GM12874 (cell line): ENCODE measurements around the gene SPACA6.

ENCODE experiments used
- TF ChIP-seq, protein P1 (sequence below): IDR thresholded peaks from 2 replicates; pipeline ENCODE4 v1.5.1; 2011; ENCODE audit warnings: low read depth, mild to moderate bottlenecking, control low read depth, low read length, moderate library complexity; ENCODE audit not compliant: insufficient read depth

SPACA6 gene

DNA sequence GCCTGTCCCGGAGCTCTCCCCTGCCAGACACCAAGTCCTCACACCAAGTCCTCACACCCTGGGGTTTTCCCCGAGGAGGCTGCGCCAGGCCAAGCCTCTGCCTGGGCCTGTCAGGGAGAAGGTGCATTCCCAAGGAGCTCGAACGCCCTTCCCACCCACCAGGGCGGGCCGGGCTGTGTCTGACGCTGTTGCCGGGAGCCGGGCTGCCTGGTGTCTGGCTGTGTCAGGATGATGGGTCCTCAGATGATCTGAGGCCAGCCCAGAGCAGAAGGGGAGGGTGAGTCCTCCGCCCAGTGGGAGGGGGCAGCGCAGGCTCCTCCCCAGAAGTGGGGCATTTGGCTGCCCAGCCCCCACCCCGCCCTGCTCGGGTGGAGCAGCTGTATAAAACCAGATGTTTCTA, 32.9 kb downstream of the SPACA6 start:
- TF ChIP-seq, protein P1, sequence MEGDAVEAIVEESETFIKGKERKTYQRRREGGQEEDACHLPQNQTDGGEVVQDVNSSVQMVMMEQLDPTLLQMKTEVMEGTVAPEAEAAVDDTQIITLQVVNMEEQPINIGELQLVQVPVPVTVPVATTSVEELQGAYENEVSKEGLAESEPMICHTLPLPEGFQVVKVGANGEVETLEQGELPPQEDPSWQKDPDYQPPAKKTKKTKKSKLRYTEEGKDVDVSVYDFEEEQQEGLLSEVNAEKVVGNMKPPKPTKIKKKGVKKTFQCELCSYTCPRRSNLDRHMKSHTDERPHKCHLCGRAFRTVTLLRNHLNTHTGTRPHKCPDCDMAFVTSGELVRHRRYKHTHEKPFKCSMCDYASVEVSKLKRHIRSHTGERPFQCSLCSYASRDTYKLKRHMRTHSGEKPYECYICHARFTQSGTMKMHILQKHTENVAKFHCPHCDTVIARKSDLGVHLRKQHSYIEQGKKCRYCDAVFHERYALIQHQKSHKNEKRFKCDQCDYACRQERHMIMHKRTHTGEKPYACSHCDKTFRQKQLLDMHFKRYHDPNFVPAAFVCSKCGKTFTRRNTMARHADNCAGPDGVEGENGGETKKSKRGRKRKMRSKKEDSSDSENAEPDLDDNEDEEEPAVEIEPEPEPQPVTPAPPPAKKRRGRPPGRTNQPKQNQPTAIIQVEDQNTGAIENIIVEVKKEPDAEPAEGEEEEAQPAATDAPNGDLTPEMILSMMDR = no peak

DNA sequence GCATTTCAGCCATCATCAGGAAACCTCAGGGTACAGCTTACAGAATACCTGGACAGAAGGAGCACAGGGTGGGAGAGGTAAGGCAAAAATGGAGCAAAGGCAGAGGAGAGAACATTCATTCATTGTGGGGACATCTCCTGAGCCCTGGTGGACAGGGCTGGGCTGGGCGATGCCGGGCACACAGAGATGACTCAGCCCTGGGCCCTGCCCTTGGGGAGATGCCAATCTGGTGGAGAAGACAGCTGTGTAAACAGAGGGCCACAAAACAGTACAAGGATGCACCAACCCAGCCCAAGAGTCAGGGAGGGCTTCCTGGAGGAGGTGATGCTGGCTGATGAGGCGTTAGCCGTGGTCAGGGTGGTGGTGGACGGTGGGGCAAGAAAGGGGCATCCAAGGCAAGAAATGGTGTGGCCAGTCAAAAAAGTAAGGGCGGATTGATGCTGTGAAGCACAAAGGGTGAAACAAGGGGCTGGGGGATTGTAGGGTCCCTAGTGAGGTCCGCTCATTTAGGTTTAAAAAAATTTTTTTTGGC, 34.3 kb downstream of the SPACA6 start:
- TF ChIP-seq, protein P1 = no peak

DNA sequence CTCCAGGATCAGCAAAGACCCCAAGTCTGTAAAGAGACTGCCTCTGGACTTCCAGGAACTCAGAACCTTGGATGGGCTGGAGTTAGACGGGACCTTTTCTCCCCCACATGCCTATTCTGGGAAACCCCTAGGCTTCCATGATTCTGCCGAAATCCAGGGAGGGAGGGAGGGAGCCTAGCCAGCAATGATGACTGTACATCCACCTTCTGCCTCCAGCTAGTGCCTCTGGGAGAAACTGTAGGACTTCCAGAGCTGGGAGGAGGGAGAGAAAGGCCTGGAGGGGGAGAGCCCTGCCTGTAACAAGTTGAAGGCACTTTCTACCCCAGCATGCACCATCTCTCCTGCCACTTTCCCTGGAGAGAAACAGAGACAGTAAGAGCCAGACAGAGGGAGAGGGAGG, 36.7 kb downstream of the SPACA6 start:
- TF ChIP-seq, protein P1 = no peak

DNA sequence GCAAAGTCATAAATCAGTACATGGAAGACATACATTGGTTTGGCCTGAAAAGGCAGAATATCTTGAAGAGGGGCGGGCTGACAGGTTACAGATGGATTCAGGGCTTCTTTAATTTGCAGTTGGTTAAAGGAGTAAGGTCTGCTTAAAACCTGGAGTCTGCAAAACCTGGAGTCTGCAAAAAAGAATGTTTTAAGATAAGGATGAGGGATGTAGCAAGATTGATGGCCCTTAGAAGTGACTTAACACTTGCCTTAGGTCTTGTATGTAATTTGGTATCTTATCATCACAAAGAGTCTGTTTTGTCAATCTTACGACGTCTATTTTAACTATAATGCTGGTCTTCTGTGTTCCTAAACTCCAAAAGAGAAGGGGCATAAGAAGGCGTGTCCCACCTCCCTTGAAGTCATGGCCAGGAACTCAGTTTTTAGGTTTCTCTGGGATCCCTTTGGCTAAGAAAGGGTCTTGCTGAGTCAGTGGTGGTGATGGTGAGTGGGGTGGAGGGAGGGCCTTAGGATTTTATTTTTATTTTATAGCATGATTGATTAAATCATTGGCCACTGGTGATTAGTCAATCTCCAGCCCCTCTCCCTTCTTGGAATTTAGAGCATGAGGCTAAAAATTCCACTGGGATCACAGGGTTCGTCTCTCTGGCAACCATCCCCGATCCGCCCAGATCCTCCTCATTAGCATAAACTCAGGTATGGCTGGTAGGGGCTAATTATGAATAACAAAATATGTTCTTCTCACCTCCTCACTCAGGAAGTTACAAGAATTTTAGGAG, 40.8 kb downstream of the SPACA6 start:
- TF ChIP-seq, protein P1 = no peak

DNA sequence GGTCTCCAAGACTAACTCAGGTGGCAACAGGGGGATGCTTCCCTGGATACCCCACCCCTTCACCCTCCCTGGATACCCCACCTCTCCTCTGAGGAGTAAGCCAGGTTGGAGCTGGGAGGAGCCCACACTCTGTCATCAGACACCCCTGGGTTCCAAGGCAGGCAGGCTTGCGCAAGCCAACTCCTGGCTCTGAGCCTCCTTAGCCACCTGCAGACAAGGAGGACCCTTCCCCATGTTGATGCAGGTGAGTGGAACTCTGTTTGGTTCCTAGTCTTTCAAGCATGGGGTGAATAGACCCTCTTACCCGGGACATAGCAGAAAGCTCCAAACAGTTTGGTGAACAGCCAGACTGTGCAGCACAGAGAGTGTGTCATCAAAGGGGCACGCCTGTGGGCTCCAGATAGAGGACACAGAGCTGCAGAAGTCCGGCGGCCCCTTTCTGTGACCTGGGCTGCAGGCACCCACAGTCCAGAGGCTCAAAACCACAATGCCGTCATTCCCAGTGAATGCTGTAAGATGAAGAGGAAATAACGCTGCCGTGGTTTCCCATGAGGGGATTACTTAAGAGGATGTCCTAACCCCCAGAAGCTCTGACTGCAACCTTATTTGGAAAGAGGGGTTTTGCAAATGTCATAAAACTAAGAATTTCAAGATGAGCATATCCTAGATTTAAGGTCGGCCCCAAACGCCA, 42.8 kb downstream of the SPACA6 start:
- TF ChIP-seq, protein P1 = no peak

DNA sequence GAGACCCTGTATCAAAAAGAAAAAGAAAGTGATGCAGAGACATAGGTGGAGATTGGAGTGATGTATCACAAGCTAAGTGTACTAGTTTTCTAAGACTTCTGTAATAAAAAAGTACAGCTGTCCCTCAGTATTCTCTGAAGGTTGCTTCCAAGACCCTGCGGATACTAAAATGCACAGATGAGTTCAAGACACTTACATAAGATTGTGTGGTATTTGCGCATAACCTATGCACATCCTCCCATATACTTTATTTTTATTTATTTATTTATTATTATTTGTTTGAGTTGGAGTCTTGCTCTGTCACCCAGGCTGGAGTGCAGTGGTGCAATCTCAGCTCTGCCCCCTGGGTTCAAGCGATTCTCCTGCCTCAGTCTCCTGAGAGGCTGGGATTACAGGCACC, 44.3 kb downstream of the SPACA6 start:
- TF ChIP-seq, protein P1 = no peak

DNA sequence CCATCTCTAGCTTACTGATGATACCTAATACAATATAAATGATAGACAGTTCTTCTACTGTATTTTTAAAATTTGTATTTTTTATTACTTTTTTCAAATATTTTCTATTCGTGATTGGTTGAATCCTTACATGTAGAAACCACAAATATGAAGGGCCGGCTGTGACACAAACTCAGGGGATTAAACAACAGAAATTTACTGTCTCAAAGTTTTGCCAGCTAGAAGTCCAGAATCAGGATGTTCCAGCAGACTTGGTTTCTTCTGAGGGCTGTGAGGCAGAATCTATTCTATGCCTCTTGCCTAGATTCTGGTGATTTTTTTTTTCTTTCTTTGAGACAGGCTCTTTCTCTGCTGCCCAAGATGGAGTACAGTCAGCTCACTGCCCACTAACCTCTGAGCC, 44.8 kb downstream of the SPACA6 start:
- TF ChIP-seq, protein P1 = no peak
